Measurements from ENCODE around the gene SLC9A7.

SLC9A7 gene

GRCh38 chrX:46762963-46763362 is 4.0 kb upstream of the SLC9A7 start:
- no peak overlapping the region for H3K4me3 ChIP-seq (ENCODE audit: low read depth, low read length)
- no peaks in the 10 kb centered on the region for H3K9me3 ChIP-seq (ENCODE audit: control insufficient read depth, low read length)
- no peak overlapping the region for H2AFZ ChIP-seq
- no peak overlapping the region for H3K27ac ChIP-seq
- H3K4me1 ChIP-seq = no peaks in the 10 kb centered on the region
- TF ChIP-seq CTCF (IDR thresholded peaks at IDR 0.05) = no peak
- no peaks in the 10 kb centered on the region for H3K27me3 ChIP-seq (ENCODE audit: control insufficient read depth, insufficient read depth, low read length)
- H3K79me2 ChIP-seq = no peaks in the 10 kb centered on the region
- H3K9ac ChIP-seq = no peak overlapping the region
- no peak overlapping the region for H3K4me2 ChIP-seq (ENCODE audit: low read length)
- H3K36me3 ChIP-seq (ENCODE audit: control insufficient read depth, insufficient read depth, low read length) = no peaks in the 10 kb centered on the region

- peak overlapping the region; percentile 2 for H3K27ac ChIP-seq
- no peaks in the 10 kb centered on the region for H3K9me3 ChIP-seq (ENCODE audit: control insufficient read depth, low read length)
- no peak overlapping the region for H3K9ac ChIP-seq
- no peaks in the 10 kb centered on the region for H3K4me1 ChIP-seq
- H3K4me3 ChIP-seq (ENCODE audit: low read depth, low read length) = peak overlapping the region; percentile 46
- H3K36me3 ChIP-seq (ENCODE audit: control insufficient read depth, insufficient read depth, low read length) = no peaks in the 10 kb centered on the region
- H3K79me2 ChIP-seq = no peaks in the 10 kb centered on the region
- H3K27me3 ChIP-seq (ENCODE audit: control insufficient read depth, insufficient read depth, low read length) = no peaks in the 10 kb centered on the region
- peak overlapping the region; percentile 81 for H2AFZ ChIP-seq
- peak overlapping the region; percentile 28 for H3K4me2 ChIP-seq (ENCODE audit: low read length)
- no peak for TF ChIP-seq CTCF (IDR thresholded peaks at IDR 0.05)
Observed at GRCh38 chrX:46759645-46759974, 692 bp upstream of the SLC9A7 start.

DNA sequence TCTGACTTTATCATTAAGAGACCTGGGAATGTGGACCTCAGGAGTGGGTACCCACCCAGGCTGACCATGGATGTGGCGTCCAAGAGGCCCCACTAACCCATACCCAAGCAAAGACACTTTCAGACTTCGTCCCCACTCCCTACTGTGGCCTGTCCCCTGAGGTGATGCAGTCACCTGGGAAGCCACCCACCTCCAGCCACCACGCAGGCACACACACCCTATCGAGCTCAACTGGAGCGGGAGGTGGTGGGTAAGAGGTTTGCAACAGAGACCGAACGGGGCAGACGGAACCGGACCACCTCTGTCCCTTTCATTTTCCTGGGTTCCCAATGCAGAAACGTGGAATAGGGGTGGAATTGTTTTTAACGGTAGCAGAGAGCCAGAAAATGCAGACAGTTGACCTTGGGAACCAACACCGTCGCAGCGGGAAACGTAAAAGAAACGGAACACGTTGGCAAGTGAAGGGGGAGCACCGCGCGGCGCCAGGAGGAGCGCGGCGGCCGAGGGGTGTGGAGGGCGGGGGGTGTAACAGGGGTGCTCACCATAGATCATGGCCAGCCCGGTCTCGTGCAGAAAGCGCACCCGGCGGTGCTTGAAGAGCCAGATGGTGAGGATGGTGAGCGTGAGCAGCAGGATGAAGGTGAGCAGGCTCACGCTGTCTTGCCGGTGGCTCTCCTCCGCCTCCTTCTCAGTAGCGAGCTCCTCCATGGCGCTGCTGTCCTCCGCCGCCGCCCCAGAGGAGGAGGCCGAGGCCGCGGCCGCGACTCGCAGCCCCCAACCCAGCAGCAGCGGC is 559 bp downstream of the SLC9A7 start:
- no peaks in the 10 kb centered on the region for H3K36me3 ChIP-seq (ENCODE audit: control insufficient read depth, insufficient read depth, low read length)
- H3K27me3 ChIP-seq (ENCODE audit: control insufficient read depth, insufficient read depth, low read length) = no peaks in the 10 kb centered on the region
- TF ChIP-seq CTCF (IDR thresholded peaks at IDR 0.05) = no peak
- no peaks in the 10 kb centered on the region for H3K79me2 ChIP-seq
- peak overlapping the region; percentile 11 for H3K9ac ChIP-seq
- no peaks in the 10 kb centered on the region for H3K9me3 ChIP-seq (ENCODE audit: control insufficient read depth, low read length)
- H3K4me1 ChIP-seq = no peaks in the 10 kb centered on the region
- H2AFZ ChIP-seq = peak overlapping the region; percentile 64
- H3K27ac ChIP-seq = peak overlapping the region; percentile 73
- H3K4me3 ChIP-seq (ENCODE audit: low read depth, low read length) = peak overlapping the region; percentile 61
- peak overlapping the region; percentile 64 for H3K4me2 ChIP-seq (ENCODE audit: low read length)

GRCh38 chrX:46757593-46757992 is 1.3 kb downstream of the SLC9A7 start:
- H3K36me3 ChIP-seq (ENCODE audit: control insufficient read depth, insufficient read depth, low read length) = no peaks in the 10 kb centered on the region
- no peak overlapping the region for H3K9ac ChIP-seq
- H3K79me2 ChIP-seq = no peaks in the 10 kb centered on the region
- no peaks in the 10 kb centered on the region for H3K9me3 ChIP-seq (ENCODE audit: control insufficient read depth, low read length)
- peak overlapping the region; percentile 64 for H3K4me2 ChIP-seq (ENCODE audit: low read length)
- H3K4me3 ChIP-seq (ENCODE audit: low read depth, low read length) = peak overlapping the region; percentile 61
- no peak for TF ChIP-seq CTCF (IDR thresholded peaks at IDR 0.05)
- no peaks in the 10 kb centered on the region for H3K27me3 ChIP-seq (ENCODE audit: control insufficient read depth, insufficient read depth, low read length)
- peak overlapping the region; percentile 73 for H3K27ac ChIP-seq
- no peaks in the 10 kb centered on the region for H3K4me1 ChIP-seq
- H2AFZ ChIP-seq = peak overlapping the region; percentile 64

DNA sequence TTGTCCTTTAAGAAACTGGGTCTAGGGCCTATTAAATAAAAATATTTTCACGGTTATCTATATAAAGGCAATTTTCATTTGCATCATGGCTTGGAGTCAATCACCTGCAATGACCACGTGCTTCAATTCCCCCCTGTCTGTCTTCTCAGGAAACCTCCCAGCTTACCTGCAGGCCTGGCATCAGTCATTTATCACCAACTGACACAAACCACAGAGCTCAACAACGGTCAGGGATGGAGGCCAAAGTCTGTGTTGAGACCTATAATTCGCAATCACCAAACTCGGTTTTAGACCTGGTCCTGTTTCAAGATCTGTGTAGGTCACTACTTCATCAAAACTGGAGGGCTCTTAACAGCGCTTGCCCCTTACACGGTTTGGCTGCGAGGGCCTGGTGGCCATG is 1.9 kb downstream of the SLC9A7 start:
- Histone ChIP-seq H3K36me3 (ENCODE audit: control insufficient read depth, insufficient read depth, low read length) (no peaks in the 10 kb centered on the region), H3K4me1 (no peaks in the 10 kb centered on the region), H3K79me2 (no peaks in the 10 kb centered on the region), H3K27ac (peak overlapping the region; percentile 73), H3K4me2 (ENCODE audit: low read length) (peak overlapping the region; percentile 64), H3K9me3 (ENCODE audit: control insufficient read depth, low read length) (no peaks in the 10 kb centered on the region), H3K9ac (no peak overlapping the region), H3K27me3 (ENCODE audit: control insufficient read depth, insufficient read depth, low read length) (no peaks in the 10 kb centered on the region), H3K4me3 (ENCODE audit: low read depth, low read length) (no peak overlapping the region), H2AFZ (peak overlapping the region; percentile 46)
- TF ChIP-seq CTCF (IDR thresholded peaks at IDR 0.05) = no peak

Data from parathyroid adenoma (tissue), 2 donors.